Activated B cell treated with CpG ODN at 0.5 μM for 24 hours (primary cell): Measurements from ENCODE around the gene KDM1B. TPM values are rescaled to one million over a fixed set of nuclear protein-coding genes. Genes with fewer than 3 reads are reported as not detected.

Source experiments
- ATAC-seq: fragments of 200-7000 bp; cut with Tn5 transposase; one replicate; pipeline ENCODE4 v1.10.0; 2021; ENCODE audit warnings: low read depth, mild to moderate bottlenecking, moderate library complexity
- CTCF ChIA-PET: fragments of 350-600 bp; sonication (Branson Sonifier 250); formaldehyde crosslinking; loops from one replicate; lab custom pipeline; 2021; ENCODE audit warnings: antibody characterized with exemption; lab: Charles Lee
- POLR2A ChIA-PET: fragments of 350-600 bp; sonication (Branson Sonifier 250); formaldehyde crosslinking; loops from one replicate; lab custom pipeline; 2021; ENCODE audit warnings: antibody characterized with exemption; lab: Charles Lee
- DNase-seq: peaks from one replicate; pipeline ENCODE4 v3.0.0; 2022
- H3K27ac Mint-ChIP-seq: one replicate; pipeline ENCODE4 v1.8.0; 2020; ENCODE audit warnings: mixed read lengths
- H3K27me3 Mint-ChIP-seq: one replicate; pipeline ENCODE4 v1.8.0; 2021; ENCODE audit warnings: mixed read lengths
- H3K36me3 Mint-ChIP-seq: one replicate; pipeline ENCODE4 v1.8.0; 2021; ENCODE audit warnings: low read depth, mixed read lengths
- H3K4me1 Mint-ChIP-seq: one replicate; pipeline ENCODE4 v1.8.0; 2021; ENCODE audit warnings: mixed read lengths
- H3K4me3 Mint-ChIP-seq: one replicate; pipeline ENCODE4 v1.8.0; 2020; ENCODE audit warnings: mild to moderate bottlenecking, mixed read lengths
- H3K9me3 Mint-ChIP-seq: one replicate; pipeline ENCODE4 v1.8.0; 2020; ENCODE audit warnings: mixed read lengths
- intact Hi-C: fragments of 100-400 bp; cut with micrococcal nuclease; formaldehyde crosslinking; loops from one replicate; pipeline ENCODE4 v1.15.1; 2024
- total RNA-seq: library from RNA; stranded (reverse); gene quantifications from 2 replicates; pipeline ENCODE4 v1.2.3, GENCODE V29; 2022
- TF ChIP-seq, protein P1 (sequence below): fragments of 200-600 bp; IDR thresholded peaks from one replicate; pipeline ENCODE4 v1.8.0; 2022; ENCODE audit warnings: antibody characterized with exemption, mild to moderate bottlenecking

KDM1B gene
- total RNA-seq, 1 donor from 2014 or later, result 21.0 TPM

GRCh38 chr6:18262702-18263417, 107.6 kb downstream of the KDM1B start:
- Mint-ChIP-seq H3K4me1 (peaks cover 53% of the 10 kb centered on the region), H3K27me3 (no peaks in the 10 kb centered on the region), H3K9me3 (no peaks in the 10 kb centered on the region), H3K27ac (peak overlapping the region; percentile 90), H3K4me3 (peak overlapping the region; percentile 88), H3K36me3 (peaks cover 27% of the 10 kb centered on the region)
- POLR2A ChIA-PET, result interaction anchor here (0.7 kb wide), 1 partner anchor 56 kb away, joined by 5 read pairs; no protein-coding TSS in a partner anchor
- intact Hi-C loops, result loop anchor here (1.0 to 10.0 kb wide), 8 partner anchors 14 to 1949 kb away; partner anchors contain the start of genes FAM8A1, KDM1B, MBOAT1 and RNF144B
- DNase-seq, result no peak
- ATAC-seq, result peak; percentile 21
- CTCF ChIA-PET, result no interaction called here
- TF ChIP-seq, protein P1, sequence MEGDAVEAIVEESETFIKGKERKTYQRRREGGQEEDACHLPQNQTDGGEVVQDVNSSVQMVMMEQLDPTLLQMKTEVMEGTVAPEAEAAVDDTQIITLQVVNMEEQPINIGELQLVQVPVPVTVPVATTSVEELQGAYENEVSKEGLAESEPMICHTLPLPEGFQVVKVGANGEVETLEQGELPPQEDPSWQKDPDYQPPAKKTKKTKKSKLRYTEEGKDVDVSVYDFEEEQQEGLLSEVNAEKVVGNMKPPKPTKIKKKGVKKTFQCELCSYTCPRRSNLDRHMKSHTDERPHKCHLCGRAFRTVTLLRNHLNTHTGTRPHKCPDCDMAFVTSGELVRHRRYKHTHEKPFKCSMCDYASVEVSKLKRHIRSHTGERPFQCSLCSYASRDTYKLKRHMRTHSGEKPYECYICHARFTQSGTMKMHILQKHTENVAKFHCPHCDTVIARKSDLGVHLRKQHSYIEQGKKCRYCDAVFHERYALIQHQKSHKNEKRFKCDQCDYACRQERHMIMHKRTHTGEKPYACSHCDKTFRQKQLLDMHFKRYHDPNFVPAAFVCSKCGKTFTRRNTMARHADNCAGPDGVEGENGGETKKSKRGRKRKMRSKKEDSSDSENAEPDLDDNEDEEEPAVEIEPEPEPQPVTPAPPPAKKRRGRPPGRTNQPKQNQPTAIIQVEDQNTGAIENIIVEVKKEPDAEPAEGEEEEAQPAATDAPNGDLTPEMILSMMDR, result no peak

- peaks cover 23% of the 10 kb centered on the region for H3K36me3 Mint-ChIP-seq
- CTCF ChIA-PET, result no interaction called here
Measured at GRCh38 chr6:18263418-18264218, 108.4 kb downstream of the KDM1B start.

GRCh38 chr6:18264219-18264922, 109.1 kb downstream of the KDM1B start, which contains the start of gene DEK:
Gene DEK, minus strand, starts transcription at chr6:18264530. Its CDS starts 543 bp downstream, at chr6:18263987.
- ATAC-seq (peak; percentile 62), DNase-seq (peak; percentile 81)
- Mint-ChIP-seq H3K27ac (peak within 1 kb of the TSS; percentile 94), H3K9me3 (no peaks in the 10 kb centered on the region), H3K4me3 (peak within 1 kb of the TSS; percentile 89), H3K4me1 (peaks cover 48% of the 10 kb centered on the region), H3K36me3 (peaks cover 21% of the 10 kb centered on the region), H3K27me3 (no peaks in the 10 kb centered on the region)
- intact Hi-C loops, result loop anchor here (1.0 to 10.0 kb wide), 7 partner anchors 50 to 1948 kb away; partner anchors contain the start of genes FAM8A1, MBOAT1, NUP153 and RNF144B
- CTCF ChIA-PET, result no interaction called here
- TF ChIP-seq, protein P1, result no peak
- POLR2A ChIA-PET, result interaction anchor here (0.5 to 1.0 kb wide), 3 partner anchors 108 to 547 kb away, joined by 3 to 5 read pairs (median 4); no protein-coding TSS in a partner anchor

More at GRCh38 chr6:18263418-18264218, 108.4 kb downstream of the KDM1B start:
- Mint-ChIP-seq H3K9me3 (no peaks in the 10 kb centered on the region), H3K27me3 (no peaks in the 10 kb centered on the region), H3K27ac (peak overlapping the region; percentile 90), H3K4me3 (peak overlapping the region; percentile 88), H3K4me1 (peaks cover 52% of the 10 kb centered on the region)
- DNase-seq (peak; percentile 48), ATAC-seq (peak; percentile 5)
- POLR2A ChIA-PET, result interaction anchor here (0.7 to 1.0 kb wide), 2 partner anchors 56 to 108 kb away, joined by 4 to 5 read pairs; no protein-coding TSS in a partner anchor
- intact Hi-C loops, result loop anchor here (1.0 to 10.0 kb wide), 11 partner anchors 15 to 1949 kb away; partner anchors contain the start of genes FAM8A1, KDM1B, MBOAT1 and NUP153
- TF ChIP-seq, protein P1, result no peak

DNA sequence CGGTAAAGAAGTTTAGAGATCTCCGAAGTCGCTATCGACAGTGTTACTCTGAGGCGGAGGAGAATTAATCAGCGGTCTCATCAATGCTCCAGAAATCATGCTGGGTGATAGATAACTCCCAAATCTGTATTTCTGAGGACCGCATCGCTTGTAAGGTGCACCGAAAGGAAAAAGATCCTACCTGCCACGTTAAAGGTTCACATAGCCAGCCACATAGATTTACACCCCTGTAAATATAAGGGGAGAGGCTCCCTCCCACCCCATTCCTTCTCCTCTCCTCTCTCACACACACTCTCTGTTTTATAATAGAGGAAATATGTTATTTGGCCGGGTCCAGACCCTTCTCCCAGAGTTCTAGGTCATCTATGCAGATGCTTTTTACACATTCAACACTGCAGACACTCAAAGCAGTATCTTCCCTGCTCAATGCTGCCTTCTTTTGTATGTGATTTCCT, 109.7 kb downstream of the KDM1B start:
- peaks cover 17% of the 10 kb centered on the region for H3K36me3 Mint-ChIP-seq
- no peak for DNase-seq
- no peak for ATAC-seq
- POLR2A ChIA-PET, result interaction anchor here (0.5 to 1.0 kb wide), 3 partner anchors 109 to 548 kb away, joined by 3 to 5 read pairs (median 4); no protein-coding TSS in a partner anchor
- intact Hi-C loops, result loop anchor here (1.0 to 10.0 kb wide), 7 partner anchors 50 to 1947 kb away; partner anchors contain the start of genes FAM8A1, MBOAT1, NUP153 and RNF144B
- peak overlapping the region; percentile 94 for H3K27ac Mint-ChIP-seq
- peak overlapping the region; percentile 89 for H3K4me3 Mint-ChIP-seq
- H3K9me3 Mint-ChIP-seq, result no peaks in the 10 kb centered on the region
- TF ChIP-seq, protein P1, result no peak
- peaks cover 42% of the 10 kb centered on the region for H3K4me1 Mint-ChIP-seq
- H3K27me3 Mint-ChIP-seq, result no peaks in the 10 kb centered on the region
- CTCF ChIA-PET, result interaction anchor here (1.1 kb wide), 1 partner anchor 239 kb away, joined by 3 read pairs; no protein-coding TSS in a partner anchor
